Activated T-helper 1 cell treated with anti-CD3 and anti-CD28 coated beads, Interleukin-12 subunit alpha, Interleukin-12 subunit beta, Interleukin-2, Interleukin-4 antibody, amounts not matched to agents 30 ng/mL and 10 ng/mL and 1 ng/mL, durations not matched to agents 14 hours and 24 hours and 36 hours (primary cell): ENCODE results near the gene INPP5A. TPM values are rescaled to one million over a fixed set of nuclear protein-coding genes. Genes with fewer than 3 reads are reported as not detected.

Source experiments
- DNase-seq: peaks from one replicate; pipeline ENCODE4 v3.0.0; 2021; ENCODE audit warnings: low spot score
- H3K27ac Mint-ChIP-seq: one replicate; pipeline ENCODE4 v1.8.0; 2021; ENCODE audit warnings: mild to moderate bottlenecking, mixed read lengths
- H3K27me3 Mint-ChIP-seq: one replicate; pipeline ENCODE4 v1.8.0; 2022; ENCODE audit warnings: mild to moderate bottlenecking, moderate library complexity, mixed read lengths; ENCODE audit not compliant: insufficient read depth
- H3K36me3 Mint-ChIP-seq: one replicate; pipeline ENCODE4 v1.8.0; 2021; ENCODE audit warnings: low read depth, mixed read lengths
- H3K4me1 Mint-ChIP-seq: one replicate; pipeline ENCODE4 v1.8.0; 2021; ENCODE audit warnings: low read depth, mixed read lengths
- H3K4me3 Mint-ChIP-seq: one replicate; pipeline ENCODE4 v1.8.0; 2021; ENCODE audit warnings: mild to moderate bottlenecking, moderate library complexity, mixed read lengths
- H3K9me3 Mint-ChIP-seq: one replicate; pipeline ENCODE4 v1.8.0; 2021; ENCODE audit warnings: mixed read lengths
- intact Hi-C: fragments of 100-400 bp; cut with micrococcal nuclease; formaldehyde crosslinking; loops from one replicate; pipeline ENCODE4 v1.15.1; 2024
- total RNA-seq: library from RNA; stranded (reverse); gene quantifications from 2 replicates; pipeline ENCODE4 v1.2.3, GENCODE V29; 2022

Gene INPP5A
- total RNA-seq, 1 donor from 2014 or later, result 13.4 TPM

DNA sequence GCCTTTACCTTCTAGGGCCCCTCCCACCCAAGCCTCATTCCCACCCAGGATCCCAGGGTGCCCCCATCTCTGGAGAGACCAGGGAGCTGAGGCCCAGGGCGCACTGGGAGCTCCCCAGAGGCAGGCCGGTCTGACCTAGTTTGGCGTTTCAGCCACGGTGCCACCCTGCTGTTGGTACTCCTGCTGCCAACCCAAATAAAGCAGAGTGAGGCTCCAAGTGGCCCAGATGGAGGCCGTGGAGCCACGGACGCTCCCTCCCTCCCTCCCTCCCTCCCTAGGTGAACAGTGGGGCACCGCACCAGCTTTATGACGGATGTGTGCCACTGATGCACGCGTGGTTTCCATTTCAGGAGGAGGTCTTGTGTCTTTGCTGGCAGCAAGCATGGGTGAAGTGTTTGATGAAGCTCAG lies 1.8 kb downstream of the INPP5A start:
- peaks cover 61% of the 10 kb centered on the region for H3K4me1 Mint-ChIP-seq
- H3K27me3 Mint-ChIP-seq, result peaks cover 7% of the 10 kb centered on the region
- intact Hi-C loops, result loop anchor here (2.0 to 5.0 kb wide), 4 partner anchors 53 to 853 kb away; partner anchors contain the start of gene MTG1
- peaks cover 10% of the 10 kb centered on the region for H3K36me3 Mint-ChIP-seq
- DNase-seq, result no peak
- H3K9me3 Mint-ChIP-seq, result no peaks in the 10 kb centered on the region
- peak overlapping the region; percentile 94 for H3K4me3 Mint-ChIP-seq
- H3K27ac Mint-ChIP-seq, result peak overlapping the region; percentile 89

DNA sequence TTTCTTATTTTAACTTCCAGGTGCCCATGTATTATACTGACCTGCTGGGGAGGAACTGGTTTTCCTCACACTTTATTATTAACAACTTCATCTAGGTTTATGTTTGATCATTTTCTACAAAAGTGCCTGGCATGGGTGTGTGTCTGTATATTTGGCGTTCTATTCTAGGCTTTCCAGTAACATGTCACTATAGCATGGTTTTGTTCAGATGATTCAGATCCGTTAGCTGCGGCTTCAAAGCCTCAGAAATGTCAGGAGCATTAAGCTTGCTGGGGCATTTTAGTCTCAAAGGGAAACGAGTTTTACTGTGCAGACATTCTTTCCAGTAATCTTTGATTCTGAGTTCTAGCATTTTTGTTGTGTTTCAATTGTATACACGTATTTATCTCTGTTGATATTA lies 2.3 kb downstream of the INPP5A start:
- intact Hi-C loops, result loop anchor here (1.0 to 5.0 kb wide), 7 partner anchors 11 to 852 kb away; partner anchors contain the start of gene MTG1
- Mint-ChIP-seq H3K27me3 (peaks cover 7% of the 10 kb centered on the region), H3K9me3 (no peaks in the 10 kb centered on the region), H3K4me1 (peaks cover 66% of the 10 kb centered on the region), H3K4me3 (peak overlapping the region; percentile 94), H3K36me3 (peaks cover 10% of the 10 kb centered on the region), H3K27ac (peak overlapping the region; percentile 89)
- peak; percentile 30 for DNase-seq

DNA sequence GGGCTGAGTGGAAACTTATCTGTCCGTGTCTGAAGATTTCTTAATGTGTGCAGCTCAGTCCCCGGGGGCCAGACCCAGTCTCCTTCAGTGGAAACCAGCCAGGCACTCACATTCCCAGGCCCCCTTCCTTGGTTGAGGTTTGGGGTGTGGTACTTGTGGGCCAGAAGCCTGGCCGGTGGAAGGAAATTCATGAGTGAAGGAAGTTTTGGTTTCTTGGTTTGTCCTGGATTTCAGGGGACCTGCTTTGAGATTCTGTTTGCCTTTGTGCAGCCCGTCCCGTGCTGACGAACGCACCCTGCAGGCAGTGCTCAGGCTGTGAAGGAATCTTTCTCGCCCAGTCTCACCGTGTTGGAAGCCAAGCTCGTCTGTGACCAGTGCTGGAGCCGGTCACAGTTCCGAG lies 2.9 kb downstream of the INPP5A start:
- Mint-ChIP-seq H3K4me1 (peaks cover 69% of the 10 kb centered on the region), H3K36me3 (peaks cover 10% of the 10 kb centered on the region), H3K9me3 (no peaks in the 10 kb centered on the region), H3K27me3 (peaks cover 5% of the 10 kb centered on the region), H3K4me3 (peak overlapping the region; percentile 94), H3K27ac (peak overlapping the region; percentile 89)
- intact Hi-C loops, result loop anchor here (1.0 kb wide), 3 partner anchors 11 to 232 kb away; no protein-coding TSS in a partner anchor
- DNase-seq, result no peak

DNA sequence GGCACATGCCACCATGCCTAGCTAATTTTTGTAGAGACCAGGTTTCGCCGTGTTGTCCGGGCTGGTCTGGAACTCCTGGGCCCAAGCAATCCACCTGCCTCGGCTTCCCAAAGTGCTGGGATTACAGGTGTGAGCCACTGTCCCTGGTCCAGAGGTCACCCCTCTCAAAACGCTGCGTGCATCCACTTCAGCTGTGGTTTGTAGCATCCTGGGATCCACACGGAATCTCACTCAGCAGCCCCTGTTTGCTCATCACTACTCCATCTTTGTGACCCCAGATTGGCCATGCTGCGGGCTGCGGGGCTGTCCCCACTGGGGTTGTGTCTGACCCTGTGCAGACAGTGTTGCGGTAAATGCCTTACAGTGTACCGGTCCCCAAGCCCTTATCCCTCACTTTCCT lies 3.5 kb downstream of the INPP5A start:
- H3K36me3 Mint-ChIP-seq, result peaks cover 10% of the 10 kb centered on the region
- intact Hi-C loops, result no loop called here
- peaks cover 69% of the 10 kb centered on the region for H3K4me1 Mint-ChIP-seq
- DNase-seq, result no peak
- H3K27me3 Mint-ChIP-seq, result peaks cover 5% of the 10 kb centered on the region
- H3K4me3 Mint-ChIP-seq, result peak overlapping the region; percentile 94
- peak overlapping the region; percentile 64 for H3K27ac Mint-ChIP-seq
- no peaks in the 10 kb centered on the region for H3K9me3 Mint-ChIP-seq

DNA sequence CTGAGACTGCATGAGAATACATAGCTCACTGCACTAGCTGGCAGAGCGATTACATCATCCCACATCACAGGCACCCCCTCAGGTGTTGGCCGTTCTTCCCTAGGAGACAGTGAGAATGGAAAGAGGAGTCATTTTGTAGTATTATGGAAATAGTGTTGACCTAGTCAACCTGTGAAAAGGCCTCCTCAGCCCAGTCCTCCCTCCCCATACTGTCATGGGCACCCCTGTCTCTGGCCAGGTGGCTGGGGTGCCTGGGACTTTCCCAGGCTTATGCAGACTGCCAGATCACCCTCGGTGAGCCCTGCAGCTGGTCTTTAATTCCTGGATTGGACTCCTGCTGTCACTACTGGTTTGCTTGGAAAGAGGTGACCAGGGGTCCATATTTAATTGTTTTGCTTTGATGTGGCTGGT lies 4.0 kb downstream of the INPP5A start:
- DNase-seq, result no peak
- H3K4me1 Mint-ChIP-seq, result peaks cover 64% of the 10 kb centered on the region
- H3K9me3 Mint-ChIP-seq, result no peaks in the 10 kb centered on the region
- peaks cover 2% of the 10 kb centered on the region for H3K27me3 Mint-ChIP-seq
- peak overlapping the region; percentile 64 for H3K27ac Mint-ChIP-seq
- intact Hi-C loops, result no loop called here
- H3K36me3 Mint-ChIP-seq, result peaks cover 10% of the 10 kb centered on the region
- H3K4me3 Mint-ChIP-seq, result peak overlapping the region; percentile 70

DNA sequence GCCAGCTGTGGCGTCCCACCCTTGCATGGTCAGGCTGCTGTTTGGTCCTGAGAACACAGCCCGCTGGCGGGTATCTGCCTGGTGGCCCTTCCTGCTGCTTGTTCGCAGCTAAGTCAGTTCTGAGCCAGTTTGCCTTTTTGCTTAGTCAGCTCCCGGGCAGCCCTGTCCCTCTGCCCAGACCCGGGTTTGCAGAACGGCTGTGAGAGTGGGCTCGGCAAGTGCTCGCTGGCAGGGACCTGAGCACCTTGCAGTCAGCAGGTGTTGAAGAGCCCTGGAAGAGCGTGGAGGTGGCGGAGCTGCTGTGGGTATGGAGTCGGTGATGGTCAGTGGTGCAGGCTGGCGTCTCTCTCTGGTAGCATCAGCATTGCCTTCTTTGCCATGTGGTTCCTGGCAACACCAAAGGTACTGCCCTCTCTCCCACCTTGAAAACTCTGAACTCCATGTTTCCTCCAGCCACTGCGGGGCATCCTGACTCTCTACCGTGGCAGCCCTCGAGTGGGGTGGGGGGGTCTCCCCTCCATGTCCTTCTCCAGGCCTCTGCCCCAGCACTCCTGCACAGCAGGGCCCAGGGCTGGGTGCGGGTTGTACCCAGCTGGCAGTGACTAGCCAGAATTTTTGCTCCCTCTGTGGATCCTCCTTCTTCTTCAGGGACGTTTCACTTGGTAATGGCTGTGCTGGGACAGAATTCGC lies 4.6 kb downstream of the INPP5A start:
- no peaks in the 10 kb centered on the region for H3K9me3 Mint-ChIP-seq
- DNase-seq, result no peak
- peaks cover 10% of the 10 kb centered on the region for H3K36me3 Mint-ChIP-seq
- peaks cover 2% of the 10 kb centered on the region for H3K27me3 Mint-ChIP-seq
- H3K27ac Mint-ChIP-seq, result no peak overlapping the region
- peak overlapping the region; percentile 70 for H3K4me3 Mint-ChIP-seq
- intact Hi-C loops, result no loop called here
- H3K4me1 Mint-ChIP-seq, result peaks cover 64% of the 10 kb centered on the region

DNA sequence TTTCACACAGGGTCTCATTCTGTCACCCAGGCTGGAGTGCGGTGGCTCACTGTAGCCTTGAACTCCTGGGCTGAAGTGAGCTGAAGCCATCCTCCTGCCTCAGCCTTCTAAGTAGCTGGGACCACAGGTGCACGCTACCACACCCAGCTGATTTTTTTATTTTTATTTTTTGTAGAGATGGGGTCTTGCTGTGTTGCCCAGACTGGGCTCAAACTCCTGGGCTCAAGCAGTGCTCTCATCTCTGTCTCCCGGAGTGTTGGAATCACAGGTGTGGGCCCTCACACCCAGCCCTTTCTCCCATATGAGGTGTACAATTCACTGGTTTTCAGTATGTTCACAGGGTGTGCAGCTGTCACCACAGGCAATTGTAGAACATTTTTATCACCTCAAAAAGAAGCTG lies 5.2 kb downstream of the INPP5A start:
- Mint-ChIP-seq H3K36me3 (peaks cover 10% of the 10 kb centered on the region), H3K4me3 (peak overlapping the region; percentile 50), H3K9me3 (no peaks in the 10 kb centered on the region), H3K27ac (no peak overlapping the region), H3K27me3 (peaks cover 2% of the 10 kb centered on the region), H3K4me1 (peaks cover 64% of the 10 kb centered on the region)
- no peak for DNase-seq
- intact Hi-C loops, result no loop called here

DNA sequence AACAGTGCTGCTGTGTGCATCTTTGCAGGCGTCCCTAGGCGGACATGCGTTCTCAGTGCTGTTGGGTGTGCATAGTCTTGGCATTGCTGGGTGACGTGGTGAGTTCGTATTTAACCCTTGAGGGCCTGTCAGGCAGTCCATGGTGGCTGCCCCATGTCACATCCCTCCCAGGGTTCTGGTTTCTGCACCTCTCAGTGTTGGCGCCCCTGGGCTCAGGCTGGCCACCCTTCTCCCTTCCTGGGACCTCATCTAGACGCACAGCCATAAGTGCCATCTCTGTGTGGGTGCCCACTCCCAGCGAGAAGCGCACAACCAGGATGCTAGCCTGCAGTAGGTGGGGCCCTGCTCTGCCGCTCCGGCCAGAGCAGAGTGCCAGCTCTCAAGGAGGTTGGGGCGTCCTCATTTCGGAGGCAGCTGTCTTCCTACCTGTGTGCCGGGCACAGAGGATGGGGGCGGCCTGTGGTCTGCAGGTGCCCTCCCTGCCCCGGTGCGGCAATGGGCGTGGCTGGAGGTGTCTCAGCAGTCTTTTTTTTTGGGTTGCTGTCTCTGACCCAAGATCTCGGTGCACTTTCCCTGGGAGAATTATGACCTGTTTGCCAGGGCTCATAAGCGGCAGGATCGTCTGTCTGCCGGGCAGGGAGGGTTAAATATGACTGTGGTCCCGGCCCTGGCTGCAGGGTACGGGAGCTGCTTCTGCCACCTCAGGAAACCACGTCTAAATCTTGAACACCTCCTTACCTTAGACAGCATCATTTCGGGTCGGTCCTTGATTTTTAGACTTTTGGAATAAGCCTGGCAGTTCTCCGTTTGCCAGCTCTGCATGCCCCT lies 6.5 kb downstream of the INPP5A start:
- Mint-ChIP-seq H3K4me1 (peaks cover 55% of the 10 kb centered on the region), H3K9me3 (no peaks in the 10 kb centered on the region)
- DNase-seq, result no peak

DNA sequence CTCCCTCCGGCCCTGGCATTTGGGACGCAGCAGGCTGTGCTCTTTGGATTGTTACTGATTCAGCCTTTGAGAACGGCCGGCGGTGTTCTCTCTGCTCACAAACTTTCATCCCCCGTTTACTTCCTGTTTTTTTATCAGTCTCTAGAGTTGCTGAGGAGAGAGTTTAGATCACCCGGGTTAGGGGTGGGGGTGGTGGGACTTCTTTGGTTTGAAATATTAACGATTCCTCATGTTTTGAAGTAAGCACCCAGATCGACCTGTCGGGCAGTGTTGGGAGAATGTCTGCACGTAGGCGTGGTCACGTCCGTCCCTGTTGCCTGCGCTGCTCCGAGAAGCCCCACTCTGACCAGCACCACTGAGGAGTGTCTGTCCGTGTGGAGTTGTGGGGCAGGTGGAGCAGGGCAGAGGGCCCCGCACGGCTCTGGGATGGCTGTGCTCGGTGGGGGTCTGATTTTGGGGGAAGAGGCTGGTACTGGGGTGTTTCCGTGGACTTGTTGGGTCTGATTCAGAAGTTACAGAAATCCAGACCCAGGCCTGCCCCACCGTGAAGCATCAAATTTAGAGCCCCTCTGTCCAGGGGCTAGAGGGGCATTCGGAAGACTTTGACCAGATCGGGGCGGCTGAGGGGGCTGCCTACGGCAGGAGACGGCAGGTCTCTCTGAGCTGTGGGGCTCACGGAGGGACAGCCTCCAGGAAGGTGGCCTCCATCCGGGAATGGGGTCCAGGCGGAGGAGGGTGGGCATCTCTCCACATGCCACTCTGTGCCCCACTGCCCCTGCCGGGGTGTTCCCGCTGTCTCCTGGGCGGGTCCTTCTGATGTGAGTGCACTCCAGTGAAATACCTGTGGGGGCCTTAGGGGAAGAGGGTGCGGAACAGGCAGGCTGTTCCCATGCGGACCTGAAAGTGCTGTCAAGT lies 7.4 kb downstream of the INPP5A start:
- Mint-ChIP-seq H3K4me3 (peak overlapping the region; percentile 82), H3K27ac (no peak overlapping the region), H3K9me3 (no peaks in the 10 kb centered on the region), H3K27me3 (peaks cover 2% of the 10 kb centered on the region), H3K36me3 (peaks cover 8% of the 10 kb centered on the region), H3K4me1 (peaks cover 46% of the 10 kb centered on the region)
- no peak for DNase-seq
- intact Hi-C loops, result no loop called here

More for the DNA sequence above, 6.5 kb downstream of the INPP5A start:
- Mint-ChIP-seq H3K27me3 (peaks cover 2% of the 10 kb centered on the region), H3K36me3 (peaks cover 8% of the 10 kb centered on the region), H3K27ac (no peak overlapping the region), H3K4me3 (peak overlapping the region; percentile 82)
- intact Hi-C loops, result no loop called here

DNA sequence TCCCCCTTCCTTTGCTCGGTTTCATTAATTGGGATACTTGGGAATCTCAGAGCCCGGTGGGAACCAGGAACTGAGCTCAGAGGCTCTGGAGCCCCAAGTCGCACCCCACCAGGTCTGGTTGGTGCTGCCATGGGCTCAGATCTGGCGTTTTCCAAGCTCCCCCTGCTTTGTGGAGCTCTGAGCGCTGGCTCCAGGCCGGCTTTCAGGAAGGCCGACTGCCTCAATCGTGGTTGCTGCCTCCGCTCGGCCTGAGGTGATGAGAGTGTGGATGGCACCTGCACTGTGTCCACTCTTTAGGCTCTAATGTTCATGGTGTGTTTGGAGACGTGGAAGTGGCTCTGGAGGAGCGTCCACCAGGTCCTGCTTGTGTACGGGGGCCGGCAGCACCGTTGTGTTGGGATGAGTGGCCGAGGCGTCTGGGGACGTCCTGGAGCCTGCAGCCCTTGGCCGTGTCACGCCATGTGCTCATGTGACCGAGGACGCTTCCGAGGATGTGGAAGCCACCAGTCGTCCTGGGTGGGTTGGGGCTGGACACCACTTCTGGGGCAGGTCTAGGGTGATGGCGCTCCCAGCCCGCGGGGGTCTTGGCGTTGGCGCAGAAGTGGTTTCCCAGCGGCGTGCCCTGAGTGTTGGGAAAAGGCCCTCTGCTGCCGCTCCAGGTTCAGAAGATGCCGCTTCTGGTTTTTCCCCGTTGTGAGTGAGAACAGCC lies 8.2 kb downstream of the INPP5A start:
- Mint-ChIP-seq H3K4me1 (peaks cover 38% of the 10 kb centered on the region), H3K27me3 (peaks cover 2% of the 10 kb centered on the region), H3K4me3 (no peak overlapping the region), H3K27ac (no peak overlapping the region), H3K9me3 (no peaks in the 10 kb centered on the region), H3K36me3 (peaks cover 8% of the 10 kb centered on the region)
- intact Hi-C loops, result no loop called here
- no peak for DNase-seq

DNA sequence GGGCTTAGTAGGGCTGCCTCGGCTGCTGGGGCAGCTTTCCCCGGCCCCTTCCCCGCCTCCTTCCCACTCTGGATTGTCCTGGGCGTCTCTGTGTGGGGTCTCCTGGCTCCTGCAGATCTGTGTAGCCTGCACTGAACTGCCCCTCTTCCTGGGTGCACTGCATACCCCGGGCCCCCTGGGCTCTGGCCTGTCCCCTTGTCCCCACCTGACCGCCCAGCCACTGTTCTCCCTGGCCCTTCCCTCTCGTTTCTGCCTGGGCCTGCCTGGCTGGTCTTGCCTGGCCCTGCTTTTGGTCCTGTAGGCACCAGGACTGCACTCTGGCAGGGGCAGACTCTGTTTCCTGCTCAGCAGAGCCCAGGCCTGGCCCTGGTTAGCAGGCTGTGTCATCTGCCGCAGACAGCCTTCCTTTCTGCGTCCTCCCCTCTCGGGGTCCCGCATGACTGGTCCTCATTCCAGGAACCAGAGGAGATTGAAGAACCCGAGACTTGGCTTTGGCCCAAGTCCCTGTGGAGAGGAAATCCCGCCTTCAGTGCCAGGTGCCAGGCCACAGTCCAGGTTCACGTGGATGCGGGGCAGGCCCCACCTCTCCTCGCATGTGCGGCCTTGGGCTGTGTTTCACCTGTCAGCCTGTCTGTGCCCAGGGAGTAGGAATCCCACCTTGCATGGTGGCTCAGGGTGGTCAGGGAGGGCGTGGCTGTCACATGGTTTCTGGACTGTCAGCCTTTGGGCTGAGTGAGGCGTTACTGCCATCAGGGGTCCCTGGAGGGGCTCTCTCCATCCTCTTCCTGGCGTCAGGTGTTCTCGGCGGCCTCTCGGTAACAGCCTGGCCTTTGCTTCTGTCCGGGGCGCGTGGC lies 9.2 kb downstream of the INPP5A start:
- no peak for DNase-seq
- Mint-ChIP-seq H3K9me3 (no peaks in the 10 kb centered on the region), H3K36me3 (peaks cover 8% of the 10 kb centered on the region), H3K27me3 (peaks cover 2% of the 10 kb centered on the region), H3K4me3 (no peak overlapping the region), H3K4me1 (peaks cover 28% of the 10 kb centered on the region), H3K27ac (no peak overlapping the region)
- intact Hi-C loops, result no loop called here
